Measurements from ENCODE around the gene CHD5. TPM values are rescaled to one million over a fixed set of nuclear protein-coding genes. Genes with fewer than 3 reads are reported as not detected.

The CHD5 gene
- total RNA-seq, 4 donors from 2014 or later: 0.30 TPM; not detected in 3

DNA sequence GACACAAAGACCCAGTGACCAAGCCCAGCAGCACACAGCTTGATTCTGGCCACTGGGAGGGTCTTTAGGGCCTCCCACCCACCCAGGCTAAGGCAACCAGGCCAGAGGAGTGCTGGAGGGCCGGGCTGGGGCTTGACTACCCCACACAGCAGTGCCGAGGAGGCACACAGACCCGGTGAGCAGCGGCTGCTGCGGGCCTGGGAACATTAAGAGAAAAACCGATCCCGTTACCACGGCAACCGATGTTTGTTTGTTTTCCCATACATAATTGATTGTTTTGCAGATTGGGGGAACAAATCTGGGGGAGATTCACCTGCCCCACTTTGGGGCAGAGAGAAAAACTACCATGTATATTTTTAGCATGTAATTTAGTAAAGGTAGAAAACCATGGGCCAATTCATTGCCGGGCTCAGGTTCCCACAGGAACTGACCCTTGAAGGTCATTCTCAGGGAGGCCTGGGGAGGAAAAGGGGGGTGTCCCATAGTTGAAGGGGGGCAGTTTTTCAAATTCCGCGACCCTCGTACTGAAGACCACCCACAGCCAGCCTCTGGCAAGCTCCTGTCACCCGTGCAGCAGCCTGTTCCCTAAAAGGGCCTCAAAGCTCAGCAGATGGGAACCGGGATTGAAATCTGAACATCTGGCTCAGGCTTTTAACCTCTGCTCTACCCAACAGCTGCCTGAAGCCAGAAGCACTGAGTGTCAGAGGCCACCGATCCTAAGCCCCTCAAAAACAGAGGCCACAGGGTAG lies 35.3 kb downstream of the CHD5 start:
- no peak overlapping the region for H3K4me3 ChIP-seq
- 26 to 34% methylated on average over 14 to 16 of the region's 16 CpGs for WGBS, 2 donors
- H3K4me1 ChIP-seq: peaks cover 0 to 10% (median 4%) of the 10 kb centered on the region in 4 donors
- no peak overlapping the region for H3K27ac ChIP-seq
- H3K36me3 ChIP-seq: no peaks in the 10 kb centered on the region
- no peak for DNase-seq (ENCODE audit: low spot score in 2 of 2)
- peaks cover 0 to 37% of the 10 kb centered on the region in 2 donors for H3K27me3 ChIP-seq
- TF ChIP-seq POLR2A (IDR thresholded peaks at IDR 0.05) (no peak), EP300 (IDR thresholded peaks at IDR 0.05) (no peak)
- TF ChIP-seq, protein P1, sequence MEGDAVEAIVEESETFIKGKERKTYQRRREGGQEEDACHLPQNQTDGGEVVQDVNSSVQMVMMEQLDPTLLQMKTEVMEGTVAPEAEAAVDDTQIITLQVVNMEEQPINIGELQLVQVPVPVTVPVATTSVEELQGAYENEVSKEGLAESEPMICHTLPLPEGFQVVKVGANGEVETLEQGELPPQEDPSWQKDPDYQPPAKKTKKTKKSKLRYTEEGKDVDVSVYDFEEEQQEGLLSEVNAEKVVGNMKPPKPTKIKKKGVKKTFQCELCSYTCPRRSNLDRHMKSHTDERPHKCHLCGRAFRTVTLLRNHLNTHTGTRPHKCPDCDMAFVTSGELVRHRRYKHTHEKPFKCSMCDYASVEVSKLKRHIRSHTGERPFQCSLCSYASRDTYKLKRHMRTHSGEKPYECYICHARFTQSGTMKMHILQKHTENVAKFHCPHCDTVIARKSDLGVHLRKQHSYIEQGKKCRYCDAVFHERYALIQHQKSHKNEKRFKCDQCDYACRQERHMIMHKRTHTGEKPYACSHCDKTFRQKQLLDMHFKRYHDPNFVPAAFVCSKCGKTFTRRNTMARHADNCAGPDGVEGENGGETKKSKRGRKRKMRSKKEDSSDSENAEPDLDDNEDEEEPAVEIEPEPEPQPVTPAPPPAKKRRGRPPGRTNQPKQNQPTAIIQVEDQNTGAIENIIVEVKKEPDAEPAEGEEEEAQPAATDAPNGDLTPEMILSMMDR (IDR thresholded peaks at IDR 0.05): no peak
- no peaks in the 10 kb centered on the region for H3K9me3 ChIP-seq

DNA sequence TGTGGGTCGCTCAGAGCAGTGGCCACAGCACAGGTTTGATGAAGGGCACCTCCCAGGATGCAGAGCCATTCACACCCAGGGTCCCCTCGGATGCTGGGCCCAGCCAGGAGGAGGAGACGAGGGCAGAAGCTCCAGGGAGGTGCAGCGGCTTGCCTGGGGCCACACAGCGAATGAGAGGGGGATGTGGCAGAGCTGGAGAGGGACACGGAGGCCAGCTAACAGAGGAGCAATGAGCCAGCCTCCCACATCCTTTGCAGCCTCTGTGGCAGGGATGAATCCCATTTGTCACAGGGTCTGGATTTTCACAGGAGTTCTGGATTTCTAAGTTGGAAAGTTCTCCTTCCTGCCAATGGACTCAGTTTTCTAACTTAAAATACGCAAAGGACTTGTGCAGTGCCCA lies 35.9 kb downstream of the CHD5 start:
- WGBS, 2 donors: 65 to 66% methylated on average over 7 of the region's 7 CpGs
- peaks cover 0 to 10% (median 4%) of the 10 kb centered on the region in 4 donors for H3K4me1 ChIP-seq
- no peak overlapping the region for H3K4me3 ChIP-seq
- H3K9me3 ChIP-seq: no peaks in the 10 kb centered on the region
- peaks cover 0 to 35% of the 10 kb centered on the region in 2 donors for H3K27me3 ChIP-seq
- H3K36me3 ChIP-seq: no peaks in the 10 kb centered on the region
- no peak for TF ChIP-seq EP300 (IDR thresholded peaks at IDR 0.05)
- no peak for TF ChIP-seq POLR2A (IDR thresholded peaks at IDR 0.05)
- TF ChIP-seq, protein P1 (IDR thresholded peaks at IDR 0.05): no peak
- no peak for DNase-seq (ENCODE audit: low spot score in 2 of 2)
- H3K27ac ChIP-seq: no peak overlapping the region

DNA sequence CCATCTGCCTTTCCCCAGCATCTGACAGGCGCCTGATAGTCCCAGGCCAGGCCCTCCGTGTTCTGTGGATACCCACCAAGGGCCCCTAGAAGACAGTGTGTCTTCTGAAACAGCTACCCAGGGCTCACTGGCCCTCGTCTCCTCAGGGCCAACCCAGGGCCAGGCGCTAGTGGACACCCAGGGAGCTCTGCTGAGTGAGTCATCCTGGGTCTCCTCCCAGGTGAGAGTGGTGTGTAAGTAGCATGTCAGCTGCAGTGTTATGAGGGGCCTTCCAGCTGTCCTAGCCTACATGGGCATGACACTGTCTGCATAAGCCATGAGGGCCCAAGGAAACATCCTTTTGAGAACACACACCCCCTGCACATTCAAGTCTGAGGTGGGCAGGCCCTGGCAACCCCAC lies 36.7 kb downstream of the CHD5 start:
- Histone ChIP-seq H3K9me3 (no peaks in the 10 kb centered on the region), H3K4me1 (peaks cover 0 to 3% (median under 1%) of the 10 kb centered on the region in 4 donors), H3K27me3 (peaks cover 0 to 27% of the 10 kb centered on the region in 2 donors), H3K4me3 (no peak overlapping the region), H3K27ac (no peak overlapping the region), H3K36me3 (no peaks in the 10 kb centered on the region)
- no peak for DNase-seq (ENCODE audit: low spot score in 2 of 2)
- no peak for TF ChIP-seq POLR2A (IDR thresholded peaks at IDR 0.05)
- TF ChIP-seq, protein P1 (IDR thresholded peaks at IDR 0.05): no peak
- no peak for TF ChIP-seq EP300 (IDR thresholded peaks at IDR 0.05)
- WGBS, 2 donors: 89 to 92% methylated on average over 3 to 4 of the region's 4 CpGs

DNA sequence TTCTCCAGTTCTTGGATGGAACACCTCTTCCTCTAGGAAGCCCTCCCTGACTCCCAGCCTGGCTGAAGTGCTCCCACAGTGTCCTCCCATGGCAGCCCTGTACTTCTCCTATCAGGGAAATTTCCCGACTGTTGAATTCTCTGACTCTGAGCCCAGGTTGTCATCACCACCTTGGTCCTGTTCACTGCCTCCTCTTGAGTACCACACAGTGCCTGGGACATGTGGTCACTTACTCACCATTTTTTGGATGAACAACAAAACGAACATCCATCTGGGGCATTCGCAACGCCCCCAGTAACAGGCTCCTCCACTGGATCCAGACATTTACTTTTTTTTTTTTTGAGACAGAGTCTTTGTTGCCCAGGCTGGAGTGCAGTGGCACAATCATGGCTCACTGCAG lies 37.4 kb downstream of the CHD5 start:
- TF ChIP-seq, protein P1 (IDR thresholded peaks at IDR 0.05): no peak
- no peak for TF ChIP-seq POLR2A (IDR thresholded peaks at IDR 0.05)
- TF ChIP-seq EP300 (IDR thresholded peaks at IDR 0.05): no peak
- H3K4me1 ChIP-seq: no peaks in the 10 kb centered on the region
- H3K27ac ChIP-seq: no peak overlapping the region
- H3K9me3 ChIP-seq: no peaks in the 10 kb centered on the region
- DNase-seq (ENCODE audit: low spot score in 2 of 2): no peak
- WGBS, 2 donors: 85 to 87% methylated on average over 4 of the region's 4 CpGs
- no peak overlapping the region for H3K4me3 ChIP-seq
- H3K27me3 ChIP-seq: peaks cover 0 to 20% of the 10 kb centered on the region in 2 donors
- H3K36me3 ChIP-seq: no peaks in the 10 kb centered on the region

GRCh38 chr1:6142036-6142621 lies 38.0 kb downstream of the CHD5 start:
- H3K9me3 ChIP-seq: no peaks in the 10 kb centered on the region
- H3K4me1 ChIP-seq: no peaks in the 10 kb centered on the region
- DNase-seq (ENCODE audit: low spot score in 2 of 2): no peak
- TF ChIP-seq POLR2A (IDR thresholded peaks at IDR 0.05) (no peak), EP300 (IDR thresholded peaks at IDR 0.05) (no peak)
- TF ChIP-seq, protein P1 (IDR thresholded peaks at IDR 0.05): no peak
- peaks cover 0 to 14% of the 10 kb centered on the region in 2 donors for H3K27me3 ChIP-seq
- no peak overlapping the region for H3K27ac ChIP-seq
- no peaks in the 10 kb centered on the region for H3K36me3 ChIP-seq
- H3K4me3 ChIP-seq: no peak overlapping the region
- WGBS, 2 donors: 91 to 93% methylated on average over 31 of the region's 33 CpGs

All from tibial nerve (tissue), 4 donors.